ENCODE measurements around the gene CLEC4E.
"Not testable (repeated sequence)": the region's sequence is repeated elsewhere in the genome, so short reads cannot be mapped to it uniquely, and the experiment has no call there.

Gene CLEC4E, protein sequence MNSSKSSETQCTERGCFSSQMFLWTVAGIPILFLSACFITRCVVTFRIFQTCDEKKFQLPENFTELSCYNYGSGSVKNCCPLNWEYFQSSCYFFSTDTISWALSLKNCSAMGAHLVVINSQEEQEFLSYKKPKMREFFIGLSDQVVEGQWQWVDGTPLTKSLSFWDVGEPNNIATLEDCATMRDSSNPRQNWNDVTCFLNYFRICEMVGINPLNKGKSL

DNA sequence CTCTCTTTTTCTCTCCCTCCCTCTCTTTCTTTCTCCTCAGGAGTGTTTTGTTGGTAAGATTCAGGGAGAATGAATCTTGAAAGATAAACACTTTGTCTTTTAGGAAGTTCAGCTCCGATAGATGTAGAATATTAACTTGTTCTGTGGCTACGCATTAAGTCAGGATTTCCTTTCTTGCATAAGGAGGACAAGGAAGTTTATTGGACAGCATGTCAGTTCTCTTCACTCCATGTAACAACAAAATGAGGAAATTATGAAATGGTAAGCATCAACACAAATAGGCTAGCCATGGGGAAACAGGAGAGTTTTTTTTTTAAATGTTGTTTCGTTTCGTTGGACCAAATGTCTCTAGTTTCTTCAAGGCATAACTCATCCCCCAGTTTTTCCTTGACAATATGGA is at the start of gene CLEC4E:
Gene CLEC4E, minus strand, starts transcription at position 75 of the 400 bp plus-strand sequence. CDS start 108 bp downstream, outside the sequence.
- not testable (repeated sequence) for DNase-seq

DNA sequence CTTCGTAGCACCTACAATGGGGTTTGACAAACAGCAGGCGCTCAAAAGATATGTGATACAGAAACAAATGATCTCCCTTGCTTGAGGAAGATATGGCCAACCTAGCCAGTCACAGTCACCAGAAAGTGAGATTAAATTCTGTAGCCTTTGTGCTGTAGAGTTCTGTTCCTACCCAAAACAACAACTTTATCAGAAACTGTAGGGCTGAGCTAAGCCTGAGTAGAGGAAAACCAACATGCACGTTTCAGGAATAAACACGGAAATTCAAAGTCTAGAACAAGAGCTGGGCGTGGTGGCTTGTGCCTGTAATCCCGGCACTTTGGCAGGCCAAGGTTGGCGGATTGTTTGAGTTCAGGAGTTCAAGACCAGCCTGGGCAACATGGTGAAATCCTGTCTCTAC is 49.0 kb upstream of the CLEC4E start:
- no peak for DNase-seq

DNA sequence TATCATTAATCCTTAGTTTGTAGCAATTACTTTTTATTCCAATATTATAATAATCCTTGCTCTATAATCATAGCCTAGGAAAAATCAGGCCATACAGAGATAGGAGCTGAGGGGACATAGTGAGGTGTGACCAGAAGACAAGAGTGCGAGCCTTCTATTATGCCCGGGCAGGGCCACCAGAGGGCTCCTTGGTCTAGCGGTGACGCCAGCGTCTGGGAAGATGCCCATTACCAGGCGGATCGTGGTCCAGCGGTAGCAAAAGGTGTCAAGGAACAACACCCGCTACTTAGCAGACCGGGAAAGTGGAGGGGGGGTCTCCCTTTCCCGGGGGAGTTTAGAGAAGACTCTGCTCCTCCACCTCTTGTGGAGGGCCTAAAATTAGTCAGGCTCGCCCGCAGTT is 43.8 kb upstream of the CLEC4E start:
- DNase-seq, result not testable (repeated sequence)

DNA sequence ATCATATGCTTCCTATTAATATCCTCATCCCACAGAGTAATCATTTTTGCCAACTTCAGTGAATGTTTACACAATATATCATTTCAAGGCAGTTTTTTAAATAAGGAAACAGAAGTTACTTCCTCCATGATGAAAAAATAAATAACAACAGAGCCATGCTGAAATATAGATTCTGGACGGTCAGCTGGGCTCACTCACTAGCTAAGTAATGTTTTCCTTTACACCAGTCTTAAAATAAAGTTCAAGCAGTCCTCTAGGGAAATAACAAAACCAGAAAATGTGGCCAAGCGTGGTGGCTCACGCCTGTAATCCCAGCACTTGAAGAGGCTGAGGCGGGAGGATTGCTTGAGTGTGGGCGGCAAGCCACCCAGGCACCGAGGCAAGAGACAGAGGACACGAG is 43.3 kb upstream of the CLEC4E start:
- DNase-seq, result no peak

DNA sequence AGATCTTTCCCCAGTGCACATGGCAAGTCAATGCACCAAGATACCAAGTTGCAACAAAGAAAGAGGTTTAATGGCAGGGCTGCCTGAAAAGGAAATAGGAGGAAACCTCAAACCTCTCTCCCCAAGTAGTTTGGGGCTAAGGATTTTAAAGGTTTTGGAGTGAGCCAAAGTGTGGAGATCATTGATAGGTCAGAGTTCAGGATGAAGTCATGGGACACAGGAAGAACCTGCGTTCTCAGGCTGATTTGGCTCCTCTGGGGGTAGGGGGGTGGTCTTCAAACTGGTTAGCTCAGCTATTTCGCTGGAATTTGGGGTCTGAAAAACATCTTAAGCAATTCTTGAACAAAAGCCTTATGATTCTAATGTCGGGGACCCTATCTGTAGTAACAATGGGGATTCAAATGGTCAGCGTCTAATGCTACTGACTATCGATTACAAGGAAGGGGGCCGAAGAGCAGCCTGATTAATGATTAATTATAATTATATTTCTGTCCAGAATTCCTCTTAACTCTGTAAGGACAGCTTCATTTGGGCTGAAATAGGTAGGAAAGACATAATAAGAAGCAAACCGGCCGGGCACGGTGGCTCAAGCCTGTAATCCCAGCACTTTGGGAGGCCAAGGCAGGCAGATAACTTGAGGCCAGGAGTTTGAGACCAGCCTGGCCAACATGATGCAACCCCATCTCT is 40.5 kb upstream of the CLEC4E start:
- DNase-seq, result no peak

DNA sequence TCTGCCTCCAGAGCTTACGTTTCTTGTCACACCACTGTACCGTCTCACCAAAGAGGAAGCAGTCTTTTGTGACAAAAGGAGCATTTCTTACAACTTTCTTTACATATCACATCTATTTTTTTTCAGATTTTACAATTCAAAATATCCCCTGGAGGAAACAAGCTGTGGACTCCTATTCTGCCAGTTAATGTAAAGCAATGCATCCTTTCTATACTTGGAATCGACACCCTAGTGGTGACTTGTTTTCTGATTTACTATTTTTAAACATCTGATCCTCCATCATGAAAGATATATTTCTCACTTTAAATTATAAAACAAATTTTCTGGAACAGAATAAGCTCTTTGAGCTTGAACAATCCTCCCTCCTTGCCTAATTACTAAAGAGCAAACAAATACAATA is 37.2 kb upstream of the CLEC4E start:
- DNase-seq, result no peak

DNA sequence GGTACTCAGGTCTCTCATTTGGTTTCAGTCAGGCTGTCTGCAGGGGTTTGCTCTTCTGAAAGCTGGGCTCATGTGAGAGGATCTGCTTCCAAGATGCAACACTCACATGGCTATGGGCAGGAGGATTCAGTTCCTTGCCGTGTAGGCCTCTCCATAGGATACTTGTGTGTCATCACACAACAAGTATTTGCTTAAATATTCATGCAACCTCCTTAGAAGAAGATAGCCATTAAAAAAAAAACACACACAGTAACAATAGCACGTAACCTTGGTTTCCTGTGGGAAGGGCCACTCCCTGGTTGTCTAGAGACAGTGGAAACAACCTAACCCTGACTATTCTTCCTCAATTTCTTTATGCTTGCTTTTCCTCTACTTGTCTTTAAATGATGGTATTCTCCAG is 31.8 kb upstream of the CLEC4E start:
- no peak for DNase-seq

DNA sequence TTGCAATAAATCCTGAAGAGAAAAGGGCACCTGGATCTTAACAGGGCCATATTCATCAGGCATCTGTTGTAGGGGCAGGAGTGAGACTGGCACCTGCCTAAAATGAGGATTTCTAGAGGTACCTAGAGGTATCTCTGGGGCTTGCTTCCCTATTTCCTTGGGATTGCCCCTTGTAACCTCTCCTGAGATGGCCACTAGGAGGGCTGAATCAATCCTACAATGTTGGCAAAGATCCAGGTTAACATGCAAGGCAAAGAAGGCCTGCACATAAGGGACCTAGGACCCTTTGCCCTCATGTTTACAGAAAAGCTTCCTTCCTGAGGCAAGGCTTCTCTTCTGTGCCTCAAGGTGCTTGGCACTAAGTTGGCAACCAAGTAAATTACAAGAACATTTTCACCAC is 25.8 kb upstream of the CLEC4E start:
- no peak for DNase-seq

DNA sequence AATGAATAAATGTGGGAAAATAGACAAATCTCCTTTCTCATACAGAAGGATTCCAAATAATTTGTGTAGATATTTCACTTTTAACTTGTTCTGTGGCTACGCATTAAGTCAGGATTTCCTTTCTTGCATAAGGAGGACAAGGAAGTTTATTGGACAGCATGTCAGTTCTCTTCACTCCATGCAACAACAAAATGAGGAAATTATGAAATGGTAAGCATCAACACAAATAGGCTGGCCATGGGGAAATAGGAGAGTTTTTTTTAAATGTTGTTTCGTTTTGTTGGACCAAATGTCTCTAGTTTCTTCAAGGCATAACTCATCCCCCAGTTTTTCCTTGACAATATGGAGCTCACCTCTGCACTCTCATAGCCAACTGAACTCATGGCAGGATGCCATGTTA is 25.3 kb upstream of the CLEC4E start:
- DNase-seq, result not testable (repeated sequence)

DNA sequence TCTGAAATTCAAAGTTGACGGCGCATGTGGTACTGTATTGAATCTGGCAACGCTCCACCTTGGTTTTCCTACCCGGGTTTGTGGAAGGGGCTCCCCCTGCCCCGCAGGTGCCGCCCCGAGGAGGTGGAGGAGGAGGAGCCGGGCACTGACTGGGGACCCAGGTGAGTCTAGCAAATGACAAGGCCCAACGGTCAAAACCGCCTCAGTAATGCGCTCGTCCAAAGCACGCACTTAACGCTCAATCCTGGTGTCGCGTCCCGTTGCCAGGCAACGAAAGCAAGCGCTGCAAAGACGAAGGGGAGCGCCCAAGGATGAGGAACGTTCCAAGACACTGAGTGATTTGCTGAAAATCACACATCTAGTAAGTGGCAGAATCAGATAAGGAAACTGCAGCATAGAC is 24.0 kb upstream of the CLEC4E start:
- no peak for DNase-seq

DNA sequence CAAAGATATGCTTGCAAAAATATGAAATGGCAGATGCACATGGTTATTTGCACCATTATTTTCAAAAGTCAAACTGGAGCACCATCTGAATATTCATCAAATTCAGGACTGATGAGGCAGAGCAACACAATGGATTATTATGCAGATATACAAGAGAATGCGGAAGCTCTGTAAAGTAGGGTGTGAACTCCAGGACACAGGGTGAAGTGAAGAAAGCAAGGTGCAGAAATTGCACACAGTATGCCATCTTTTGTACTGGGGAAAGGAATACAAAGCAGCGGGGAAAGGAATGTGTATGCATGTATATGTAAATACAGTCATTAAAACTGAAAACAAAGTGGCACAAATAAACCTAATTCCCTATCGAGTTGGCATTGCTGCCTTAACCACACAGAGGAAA is 22.7 kb upstream of the CLEC4E start:
- DNase-seq, result no peak

DNA sequence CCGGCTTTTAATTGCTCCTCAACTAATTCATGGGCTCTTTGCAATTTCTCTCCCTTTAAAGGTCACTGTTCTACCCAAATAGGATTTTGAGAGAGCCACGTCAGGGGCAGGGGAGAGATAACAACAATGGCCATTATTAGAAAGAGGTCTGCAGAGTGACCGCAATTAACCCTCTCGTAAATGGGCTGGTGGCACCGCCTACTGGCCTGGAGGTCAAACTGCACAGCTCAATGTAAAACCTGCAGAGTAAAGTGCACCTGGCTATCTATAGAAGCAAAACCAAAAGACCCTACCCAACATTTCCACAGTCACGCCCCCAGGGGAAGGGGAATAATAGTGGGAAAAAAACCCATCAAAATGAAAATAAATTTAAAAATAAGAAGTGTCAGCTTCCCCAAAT is 21.6 kb upstream of the CLEC4E start:
- DNase-seq, result peak; percentile 51

DNA sequence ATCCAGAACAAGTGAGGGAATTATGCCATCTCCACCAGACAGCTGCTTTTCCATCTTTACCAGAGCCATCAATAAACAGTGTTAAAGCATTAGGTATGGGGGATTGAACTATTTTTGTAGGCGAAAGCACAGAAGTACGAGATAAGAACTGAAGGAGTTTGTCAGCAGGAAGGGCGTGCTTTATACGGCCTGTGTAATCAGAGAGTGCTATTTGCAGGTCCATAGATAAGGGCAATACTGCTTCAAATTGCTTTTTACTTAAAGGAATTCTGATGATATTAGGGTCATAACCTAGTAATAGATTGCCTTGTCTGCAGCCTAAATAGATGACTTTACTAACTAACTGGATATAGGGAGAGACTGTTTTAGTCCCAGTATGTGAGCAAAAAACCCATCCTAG is 20.3 kb upstream of the CLEC4E start:
- DNase-seq, result no peak

DNA sequence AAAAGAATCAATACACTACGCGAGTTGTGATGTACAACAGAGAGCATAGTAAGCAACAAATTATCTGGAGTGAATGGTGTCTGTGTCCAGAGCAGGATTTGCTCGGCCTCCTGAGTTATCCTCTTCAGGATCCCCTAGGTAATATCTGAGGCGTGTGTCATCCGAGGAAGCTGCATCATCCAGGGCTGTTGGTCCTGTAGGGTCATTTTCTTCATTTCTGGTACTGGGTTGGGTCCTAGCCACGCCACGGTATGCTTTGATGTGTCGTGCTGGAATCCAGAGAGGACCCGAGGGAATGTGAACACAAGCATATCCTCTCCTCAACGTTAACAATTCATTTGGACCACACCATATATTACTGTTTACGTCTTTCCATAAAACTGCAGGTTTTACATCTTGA is 19.0 kb upstream of the CLEC4E start:
- DNase-seq, result no peak

DNA sequence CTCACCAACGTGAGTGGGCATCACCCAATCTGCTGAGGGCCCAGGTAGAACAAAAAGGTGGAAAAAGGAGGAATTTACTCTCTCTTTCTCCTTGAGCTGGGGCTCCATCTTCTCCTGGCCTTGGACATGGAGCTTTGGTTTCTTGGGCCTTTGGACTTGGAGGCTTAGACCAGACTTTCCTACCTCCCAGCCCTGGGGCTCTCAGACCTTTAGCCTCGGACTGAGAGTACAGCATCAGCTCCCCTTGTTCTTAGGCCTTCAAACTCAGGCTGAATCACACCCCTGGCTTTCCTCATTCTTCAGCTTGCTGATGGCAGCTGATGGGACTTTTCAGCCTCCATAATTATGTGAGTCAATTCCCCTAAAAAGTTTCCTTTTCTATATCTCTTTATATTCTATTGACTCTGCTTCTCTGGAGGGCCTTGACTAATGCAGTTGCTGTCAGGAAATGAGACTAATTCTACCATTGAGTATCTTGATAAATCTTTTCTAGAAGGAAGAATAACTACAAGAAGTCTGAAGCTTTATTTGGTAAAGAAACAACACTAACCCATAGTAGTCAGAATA is 15.9 kb upstream of the CLEC4E start:
- no peak for DNase-seq

DNA sequence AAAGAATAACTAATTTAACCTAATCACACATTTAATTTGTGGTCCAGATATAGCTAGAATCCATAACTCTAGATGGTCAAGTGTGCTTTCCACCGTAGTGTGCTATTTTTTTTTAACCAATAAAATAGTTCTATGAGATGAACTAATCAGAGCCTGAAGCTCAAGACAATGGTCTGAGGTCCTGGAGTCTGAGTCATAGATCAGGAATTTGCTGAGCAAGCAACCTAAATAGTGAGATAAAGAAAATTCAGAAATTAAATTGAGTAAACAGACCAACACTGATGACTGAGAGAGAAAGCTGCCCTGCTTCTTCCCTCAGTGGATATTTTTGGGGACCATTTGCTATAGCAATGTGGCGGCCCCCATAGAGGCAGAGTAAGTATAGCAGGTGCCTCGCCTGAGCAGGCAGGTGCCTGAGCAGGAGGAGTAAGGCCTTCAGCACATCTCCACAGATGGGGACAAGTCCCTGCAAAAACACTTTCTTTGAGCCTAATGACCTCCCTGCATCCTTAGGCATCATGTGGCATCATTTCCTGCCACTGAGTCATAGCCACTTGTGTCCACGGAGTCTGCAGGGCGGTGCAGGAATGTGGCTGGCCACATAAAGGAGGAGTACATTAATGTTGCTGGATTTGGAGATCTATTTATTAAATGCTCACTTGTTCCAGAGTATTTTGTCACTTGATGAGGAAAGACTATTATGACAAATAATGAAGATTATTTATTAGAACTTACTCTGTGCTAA is 13.9 kb upstream of the CLEC4E start:
- no peak for DNase-seq

DNA sequence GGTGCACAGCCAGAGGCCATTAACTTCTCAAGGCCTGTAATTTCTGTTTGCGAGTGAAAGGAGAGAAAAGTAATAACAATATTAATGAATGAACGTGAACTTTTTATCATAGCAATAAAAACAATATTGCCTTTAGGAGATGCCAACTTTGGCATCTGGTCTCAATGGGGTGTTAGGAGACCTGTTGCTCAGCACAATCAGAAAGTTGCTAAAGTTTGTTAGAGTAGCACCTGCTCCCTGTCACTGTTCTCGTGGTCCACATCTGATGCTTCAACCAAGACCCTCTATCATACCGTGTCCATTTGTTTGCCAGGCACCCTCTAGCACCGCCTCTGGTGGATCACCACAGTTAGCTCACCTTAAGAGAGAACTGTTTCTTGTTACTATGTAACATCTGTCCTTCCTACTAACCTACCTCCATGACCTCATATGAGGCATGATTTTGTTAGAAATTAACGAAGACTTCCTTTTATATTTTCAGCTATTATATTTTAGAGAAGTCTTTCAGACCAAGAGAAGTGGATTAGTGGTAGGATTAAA is 12.5 kb upstream of the CLEC4E start:
- no peak for DNase-seq

DNA sequence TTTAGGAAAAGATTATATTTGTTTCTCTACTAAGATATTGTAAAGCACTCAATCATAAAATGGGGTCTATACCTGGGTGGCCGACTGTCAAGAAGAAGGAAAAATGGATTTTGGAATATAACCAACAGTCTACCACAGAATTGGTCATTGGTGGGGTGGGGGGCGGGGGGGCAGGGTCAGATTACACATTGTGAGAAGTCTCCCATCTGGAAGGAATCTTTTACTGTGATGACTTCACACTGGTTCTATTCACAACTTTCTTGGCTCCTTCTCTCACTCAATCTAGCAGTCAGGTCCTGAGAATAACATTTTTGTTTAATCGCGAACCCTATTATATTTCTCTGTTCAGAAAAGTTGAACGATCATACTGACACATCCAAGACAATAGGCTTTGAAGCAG is 8.7 kb upstream of the CLEC4E start:
- DNase-seq, result no peak

DNA sequence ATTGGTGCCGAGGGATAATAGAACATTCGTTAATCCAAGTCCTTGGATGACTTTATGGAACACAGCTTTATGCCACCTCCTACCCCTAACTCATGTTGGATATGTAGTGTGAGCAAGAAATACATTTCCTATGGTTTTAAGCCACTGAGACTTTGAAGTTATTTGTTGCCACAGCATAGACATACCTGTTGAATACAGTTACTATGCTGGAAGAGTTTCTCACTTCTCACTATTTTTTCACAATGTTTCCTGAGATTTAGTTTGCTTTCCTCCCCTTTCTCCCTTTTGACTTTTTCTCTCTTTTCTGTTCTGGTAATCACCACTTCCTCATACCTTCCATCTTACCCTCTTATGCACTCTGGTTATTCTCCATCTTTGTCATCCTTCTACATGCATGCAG is 7.5 kb upstream of the CLEC4E start:
- no peak for DNase-seq

DNA sequence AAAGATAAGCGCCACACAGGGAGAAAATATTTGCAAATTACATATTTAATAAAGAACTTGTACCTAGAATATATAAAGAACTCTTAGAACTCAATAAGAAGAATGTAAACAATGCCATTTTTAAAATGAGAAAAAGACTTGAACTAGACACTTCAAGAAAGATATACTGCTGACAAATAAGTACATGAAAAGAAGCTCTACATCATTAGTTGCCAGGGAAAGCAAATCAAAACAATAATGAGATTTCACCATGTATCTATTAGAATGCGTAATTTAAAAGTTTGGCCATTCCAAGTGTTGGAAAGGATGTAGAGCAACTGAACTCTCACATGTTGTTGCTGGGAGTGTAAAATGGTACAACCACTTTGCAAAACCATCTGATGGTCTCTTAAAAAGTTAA is 6.9 kb upstream of the CLEC4E start:
- no peak for DNase-seq

DNA sequence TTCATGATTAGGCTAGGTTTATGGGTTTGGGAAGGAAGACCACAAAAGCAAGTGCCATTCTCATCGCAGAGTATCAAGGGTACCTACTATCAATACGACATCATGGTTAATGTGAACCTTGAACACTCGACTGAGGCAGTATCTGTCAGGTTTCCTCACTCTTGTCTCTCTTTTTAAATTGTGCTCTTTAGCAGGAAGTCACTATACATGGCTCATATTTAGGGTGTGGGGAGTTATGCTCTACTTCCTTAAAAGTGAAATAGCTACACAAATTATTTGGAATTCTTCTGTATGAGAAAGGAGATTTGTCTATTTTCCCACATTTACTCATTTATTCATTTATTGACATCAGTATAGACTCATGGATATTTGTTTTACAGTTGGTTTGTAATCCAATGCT is 5.9 kb upstream of the CLEC4E start:
- no peak for DNase-seq

DNA sequence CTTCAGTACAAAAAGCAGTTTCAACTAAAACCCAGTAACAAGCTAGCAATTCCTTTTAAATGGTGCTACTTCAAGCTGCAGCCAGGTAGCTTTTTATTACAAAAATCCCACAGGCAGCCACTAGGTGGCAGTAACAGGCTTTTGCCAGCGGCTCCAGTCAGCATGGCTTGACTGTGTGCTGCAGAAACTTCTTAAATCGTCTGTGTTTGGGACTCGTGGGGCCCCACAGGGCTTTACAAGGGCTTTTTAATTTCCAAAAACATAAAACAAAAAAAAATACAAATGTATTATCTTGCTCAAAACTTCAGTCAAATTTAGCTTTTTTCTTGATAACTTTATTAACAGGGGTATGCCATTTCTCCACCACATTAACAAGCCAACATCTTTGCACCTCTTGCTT is 3.6 kb upstream of the CLEC4E start:
- peak; percentile 84 for DNase-seq

DNA sequence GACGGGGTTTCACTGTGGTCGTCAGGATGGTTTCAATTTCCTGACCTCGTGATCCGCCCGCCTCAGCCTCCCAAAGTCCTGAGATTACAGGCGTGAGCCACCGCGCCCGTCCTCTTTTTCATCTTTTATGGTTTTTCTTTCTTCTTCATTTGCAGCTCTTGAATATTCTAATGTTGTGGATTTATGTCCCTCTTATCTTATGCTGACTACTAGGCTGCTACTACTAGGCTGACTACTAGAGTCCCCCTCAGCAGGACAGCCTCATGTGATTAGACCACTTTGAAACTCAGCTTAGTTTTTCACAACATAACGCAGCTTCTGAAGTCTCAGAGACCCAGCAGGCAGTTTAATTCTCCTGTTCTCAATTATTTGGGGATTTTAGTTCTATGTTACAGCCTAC is 857 bp upstream of the CLEC4E start:
- no peak for DNase-seq

DNA sequence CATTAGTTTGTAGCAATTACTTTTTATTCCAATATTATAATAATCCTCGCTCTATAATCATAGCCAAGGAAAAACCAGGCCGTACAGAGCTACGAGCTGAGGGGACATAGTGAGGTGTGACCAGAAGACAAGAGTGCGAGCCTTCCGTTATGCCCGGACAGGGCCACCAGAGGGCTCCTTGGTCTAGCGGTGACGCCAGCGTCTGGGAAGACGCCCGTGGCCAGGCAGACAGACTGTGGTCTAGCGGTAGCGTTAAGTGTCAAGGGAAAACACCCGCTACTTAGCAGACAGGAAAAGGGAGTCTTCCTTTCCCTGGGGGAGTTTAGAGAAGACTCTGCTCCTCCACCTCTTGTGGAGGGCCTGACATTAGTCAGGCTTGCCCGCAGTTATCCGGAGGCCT is 2.9 kb downstream of the CLEC4E start:
- DNase-seq, result not testable (repeated sequence)
